ENCODE results near the gene GIGYF1. TPM values are rescaled to one million over a fixed set of nuclear protein-coding genes. Genes with fewer than 3 reads are reported as not detected.

The GIGYF1 gene
- total and polyA plus RNA-seq, 8 donors: 28.3 to 57.7 (median 39.7) TPM

GRCh38 chr7:100699018-100699417, 5.0 kb upstream of the GIGYF1 start:
- ATAC-seq: no peak
- H3K27me3 ChIP-seq: peaks cover 0 to 9% of the 10 kb centered on the region in 2 donors
- H3K4me3 ChIP-seq: no peak overlapping the region
- no peak for TF ChIP-seq CTCF (IDR thresholded peaks at IDR 0.05)
- DNase-seq: no peak
- H3K9me3 ChIP-seq: no peaks in the 10 kb centered on the region
- H3K27ac ChIP-seq: no peak overlapping the region
- H3K36me3 ChIP-seq: no peaks in the 10 kb centered on the region
- intact Hi-C loops (cut with DNase I): no loop called here
- H3K4me1 ChIP-seq: peaks cover 4 to 7% of the 10 kb centered on the region in 2 donors

GRCh38 chr7:100696123-100696521, 2.1 kb upstream of the GIGYF1 start:
- Histone ChIP-seq H3K36me3 (no peaks in the 10 kb centered on the region), H3K27me3 (peaks cover 0 to 9% of the 10 kb centered on the region in 2 donors), H3K4me3 (no peak overlapping the region), H3K9me3 (no peaks in the 10 kb centered on the region), H3K27ac (no peak overlapping the region), H3K4me1 (peaks cover 22 to 31% of the 10 kb centered on the region in 2 donors)
- ATAC-seq: no peak
- peak in 1 of 4 donors; percentile 7 for DNase-seq
- TF ChIP-seq CTCF (IDR thresholded peaks at IDR 0.05): no peak
- intact Hi-C loops (cut with DNase I): no loop called here

- Histone ChIP-seq H3K27ac (peak overlapping the region; percentile 50 to 62), H3K36me3 (peaks cover 0 to 8% of the 10 kb centered on the region in 2 donors), H3K27me3 (no peaks in the 10 kb centered on the region), H3K4me3 (peak overlapping the region; percentile 83 to 93), H3K9me3 (no peaks in the 10 kb centered on the region), H3K4me1 (peaks cover 24 to 35% of the 10 kb centered on the region in 2 donors)
- DNase-seq (peak in 1 of 4 donors; percentile 84), ATAC-seq (peak; percentile 9)
- intact Hi-C loops (cut with DNase I): loop anchor here in 1 of 2 donors (5.0 kb wide), 1 partner anchor 126 kb away; no protein-coding TSS in a partner anchor
- TF ChIP-seq CTCF (IDR thresholded peaks at IDR 0.05): no peak
These were observed 545 bp downstream of the GIGYF1 start for GRCh38 chr7:100693312-100694097.

GRCh38 chr7:100692578-100692961, 1.5 kb downstream of the GIGYF1 start:
- peaks cover 0 to 17% of the 10 kb centered on the region in 2 donors for H3K36me3 ChIP-seq
- DNase-seq (peak in 1 of 4 donors; percentile 18), ATAC-seq (no peak)
- no peak overlapping the region for H3K27ac ChIP-seq
- H3K9me3 ChIP-seq: no peaks in the 10 kb centered on the region
- intact Hi-C loops (cut with DNase I): loop anchor here in 1 of 2 donors (5.0 kb wide), 1 partner anchor 125 kb away; no protein-coding TSS in a partner anchor
- H3K27me3 ChIP-seq: no peaks in the 10 kb centered on the region
- TF ChIP-seq CTCF (IDR thresholded peaks at IDR 0.05): no peak
- H3K4me1 ChIP-seq: peaks cover 24 to 35% of the 10 kb centered on the region in 2 donors
- peak overlapping the region; percentile 83 to 93 for H3K4me3 ChIP-seq
